Right lobe of liver (tissue), 4 donors: Measurements from ENCODE around the gene WNT4.

ENCODE experiments used
- CTCF ChIP-seq, 4 donors: fragments of 200-600 bp in 3 of 4; fragments of 450-650 bp in 1 of 4; IDR thresholded peaks; one replicate each; pipeline versions ENCODE4 v1.5.1 to v1.8.0; 2016 to 2022; ENCODE audit warnings: antibody characterized with exemption in 4 of 4, mild to moderate bottlenecking in 2 of 4
- POLR2A ChIP-seq: fragments of 450-650 bp; IDR thresholded peaks from one replicate; pipeline ENCODE4 v1.6.1; 2017; ENCODE audit warnings: antibody characterized with exemption, mild to moderate bottlenecking
- donor health status: DM: no; HTN: no; CAD: no.
- donor health status: DM: no; HTN: no; CAD: no.
- donor health status: DM: no; HTN: yes; CAD: no.

- no peak for TF ChIP-seq CTCF (IDR thresholded peaks at IDR 0.05)
- TF ChIP-seq POLR2A: no peak
Measured at GRCh38 chr1:22177354-22178003, 34.6 kb upstream of the WNT4 start.
